WTC11 (cell line): ENCODE results near the gene UBE2V1. TPM values are rescaled to one million over a fixed set of nuclear protein-coding genes. Genes with fewer than 3 reads are reported as not detected.

Experiments used
- ARID4B ChIP-seq: sonication (generic); formaldehyde crosslinking; IDR thresholded peaks from 2 replicates; pipeline ENCODE4 v1.8.0; 2023; ENCODE audit warnings: missing genetic modification reagents, mild to moderate bottlenecking, borderline replicate concordance
- ATF1 ChIP-seq: sonication (generic); formaldehyde crosslinking; IDR thresholded peaks from 2 replicates; pipeline ENCODE4 v1.8.1; 2023; ENCODE audit warnings: mild to moderate bottlenecking, moderate library complexity, missing genetic modification reagents
- ATF2 ChIP-seq: sonication (generic); formaldehyde crosslinking; IDR thresholded peaks from 2 replicates; pipeline ENCODE4 v1.8.1; 2022; ENCODE audit warnings: low read depth, missing genetic modification reagents, borderline replicate concordance
- CTCF ChIP-seq: fragments of 200-600 bp; IDR thresholded peaks from 2 replicates; pipeline ENCODE4 v1.8.0; 2022; ENCODE audit warnings: antibody characterized with exemption
- ELF4 ChIP-seq: sonication (generic); formaldehyde crosslinking; IDR thresholded peaks from 2 replicates; pipeline ENCODE4 v1.8.1; 2022; ENCODE audit warnings: low read depth, mild to moderate bottlenecking, moderate library complexity, missing genetic modification reagents
- ERG ChIP-seq: fragments of 250-450 bp; sonication (Bioruptor Pico); IDR thresholded peaks from 2 replicates; pipeline ENCODE4 v1.8.0; 2021; ENCODE audit warnings: mild to moderate bottlenecking
- ETV6 ChIP-seq: sonication (generic); formaldehyde crosslinking; IDR thresholded peaks from 2 replicates; pipeline ENCODE4 v1.8.1; 2022; ENCODE audit warnings: mild to moderate bottlenecking, missing genetic modification reagents
- GTF2I ChIP-seq: fragments of 250-450 bp; sonication (Bioruptor Pico); conservative IDR thresholded peaks from 2 replicates; pipeline ENCODE4 v1.4.0; 2021; ENCODE audit warnings: mild to moderate bottlenecking
- IRF1 ChIP-seq: sonication (generic); formaldehyde crosslinking; IDR thresholded peaks from 2 replicates; pipeline ENCODE4 v1.8.0; 2023; ENCODE audit warnings: missing genetic modification reagents
- JAZF1 ChIP-seq: fragments of 250-450 bp; sonication (Bioruptor Pico); IDR thresholded peaks from 2 replicates; pipeline ENCODE4 v1.9.0; 2021; ENCODE audit warnings: moderate library complexity, mild to moderate bottlenecking, inconsistent platforms
- JUN ChIP-seq: sonication (generic); formaldehyde crosslinking; IDR thresholded peaks from 2 replicates; pipeline ENCODE4 v1.8.0; 2023; ENCODE audit warnings: mild to moderate bottlenecking, missing genetic modification reagents
- OVOL2 ChIP-seq: fragments of 250-450 bp; sonication (Bioruptor Pico); IDR thresholded peaks from 2 replicates; pipeline ENCODE4 v1.9.0; 2021; ENCODE audit warnings: mild to moderate bottlenecking, borderline replicate concordance
- PRDM15 ChIP-seq: sonication (generic); formaldehyde crosslinking; IDR thresholded peaks from 2 replicates; pipeline ENCODE4 v1.8.0; 2022; ENCODE audit warnings: missing genetic modification reagents
- PREB ChIP-seq: sonication (generic); formaldehyde crosslinking; IDR thresholded peaks from 2 replicates; pipeline ENCODE4 v1.8.1; 2022; ENCODE audit warnings: mild to moderate bottlenecking, missing genetic modification reagents, moderate library complexity, borderline replicate concordance
- SMAD3 ChIP-seq: sonication (generic); formaldehyde crosslinking; IDR thresholded peaks from 2 replicates; pipeline ENCODE4 v1.8.0; 2022; ENCODE audit warnings: missing genetic modification reagents, mild to moderate bottlenecking, borderline replicate concordance
- USF1 ChIP-seq: sonication (generic); formaldehyde crosslinking; IDR thresholded peaks from 2 replicates; pipeline ENCODE4 v1.8.0; 2022; ENCODE audit warnings: mild to moderate bottlenecking, missing genetic modification reagents
- ZNF121 ChIP-seq: sonication (generic); formaldehyde crosslinking; IDR thresholded peaks from 2 replicates; pipeline ENCODE4 v1.8.0; 2023; ENCODE audit warnings: missing genetic modification reagents
- ZNF281 ChIP-seq: sonication (generic); formaldehyde crosslinking; IDR thresholded peaks from 2 replicates; pipeline ENCODE4 v1.8.0; 2023; ENCODE audit warnings: mild to moderate bottlenecking, missing genetic modification reagents
- ZNF423 ChIP-seq: fragments of 250-450 bp; sonication (Bioruptor Pico); IDR thresholded peaks from 2 replicates; pipeline ENCODE4 v2.1.2; 2022; ENCODE audit warnings: mild to moderate bottlenecking, moderate library complexity
- total RNA-seq: library from RNA; stranded (reverse); gene quantifications from 3 replicates; pipeline ENCODE4 v1.2.3, GENCODE V29; 2021

Gene UBE2V1
- total RNA-seq, 1 experiment from 2014 or later = 144 TPM

- TF ChIP-seq USF1 (CRISPR knock-in tag) (peak; percentile 33; the same call in 1 of the 2 replicates), IRF1 (CRISPR knock-in tag) (no peak), ATF2 (CRISPR knock-in tag) (no peak), PRDM15 (no peak), ATF1 (no peak), SMAD3 (CRISPR knock-in tag) (no peak), ZNF121 (CRISPR knock-in tag) (no peak), JUN (no peak), ELF4 (CRISPR knock-in tag) (no peak), JAZF1 (CRISPR knock-in tag) (no peak), ERG (CRISPR knock-in tag) (no peak), PREB (no peak), ETV6 (CRISPR knock-in tag) (peak; percentile 80), ARID4B (CRISPR knock-in tag) (no peak), CTCF (peak; percentile 100), ZNF281 (CRISPR knock-in tag) (0 out of 2 replicates have a peak, but pooled peaks have one; percentile 21), OVOL2 (no peak), GTF2I (CRISPR knock-in tag) (peak; percentile 88), ZNF423 (CRISPR knock-in tag) (no peak)
These were observed 41.7 kb downstream of the UBE2V1 start (continued) for GRCh38 chr20:50071039-50071888.
